Keratinocyte (primary cell): Measurements from ENCODE around the gene NAIF1. TPM values are rescaled to one million over a fixed set of nuclear protein-coding genes. Genes with fewer than 3 reads are reported as not detected.
A peak's percentile ranks its signal among the peaks of the same experiment; 100 is the strongest.

ENCODE experiments used
- DNase-seq: peaks from one replicate; pipeline ENCODE4 v3.0.0-alpha.2; 2011; ENCODE audit warnings: low read depth, missing footprints, low spot score
- FAIRE-seq: peaks from 2 replicates; lab custom pipeline; 2011; peaks lifted over from hg19 to GRCh38; lab: Jason Lieb, UNC
- H2AFZ ChIP-seq: 2 replicates; pipeline ENCODE4 v1.6.0; 2012; ENCODE audit warnings: low read length, control low read depth, inconsistent platforms; ENCODE audit not compliant: control insufficient read depth
- H3K27ac ChIP-seq: 2 replicates; pipeline ENCODE4 v1.5.1; 2011; ENCODE audit warnings: low read length; ENCODE audit not compliant: control insufficient read depth, insufficient read depth
- H3K27me3 ChIP-seq: 3 replicates; pipeline ENCODE4 v1.6.0; 2011; ENCODE audit warnings: low read length; ENCODE audit not compliant: control insufficient read depth, insufficient read depth; ENCODE audit errors: extremely low read depth
- H3K36me3 ChIP-seq, 2 experiments: 2 replicates in 1 of 2; 3 replicates in 1 of 2; pipeline ENCODE4 v1.5.1; 2011; ENCODE audit warnings: low read length in 2 of 2, mild to moderate bottlenecking in 1 of 2; ENCODE audit not compliant: control insufficient read depth in 2 of 2, insufficient read depth in 2 of 2; ENCODE audit errors: extremely low read depth in 1 of 2
- H3K4me1 ChIP-seq: 3 replicates; pipeline ENCODE4 v1.5.1; 2011; ENCODE audit warnings: low read length; ENCODE audit not compliant: control insufficient read depth, insufficient read depth; ENCODE audit errors: extremely low read depth
- H3K4me2 ChIP-seq: 3 replicates; pipeline ENCODE4 v1.6.0; 2011; ENCODE audit warnings: low read depth, low read length; ENCODE audit not compliant: control insufficient read depth, insufficient read depth; ENCODE audit errors: extremely low read depth
- H3K4me3 ChIP-seq, 3 experiments: fragments of 200-600 bp in 1 of 3; sonication (generic) in 1 of 3; 2 replicates in 2 of 3; 3 replicates in 1 of 3; pipeline ENCODE4 v1.5.1; 2011 to 2016; ENCODE audit warnings: low read length in 3 of 3, mild to moderate bottlenecking in 3 of 3, control low read depth in 2 of 3, inconsistent platforms in 1 of 3, low read depth in 1 of 3, mixed read lengths in 1 of 3, mixed run types in 1 of 3, moderate library complexity in 1 of 3; ENCODE audit not compliant: control insufficient read depth in 2 of 3, insufficient read depth in 2 of 3; ENCODE audit errors: extremely low read depth in 1 of 3
- H3K79me2 ChIP-seq: 2 replicates; pipeline ENCODE4 v1.6.0; 2012; ENCODE audit warnings: low read length; ENCODE audit not compliant: control insufficient read depth, insufficient read depth
- H3K9ac ChIP-seq: 3 replicates; pipeline ENCODE4 v1.6.0; 2011; ENCODE audit warnings: low read length; ENCODE audit not compliant: control insufficient read depth, insufficient read depth; ENCODE audit errors: extremely low read depth
- H3K9me1 ChIP-seq: 3 replicates; pipeline ENCODE4 v1.6.0; 2011; ENCODE audit warnings: low read length; ENCODE audit not compliant: control insufficient read depth, insufficient read depth; ENCODE audit errors: extremely low read depth
- H3K9me3 ChIP-seq: 2 replicates; pipeline ENCODE4 v1.5.1; 2012; ENCODE audit warnings: low read depth, low read length; ENCODE audit not compliant: control insufficient read depth
- H4K20me1 ChIP-seq: 3 replicates; pipeline ENCODE4 v1.6.0; 2011; ENCODE audit warnings: low read length; ENCODE audit not compliant: control insufficient read depth, insufficient read depth; ENCODE audit errors: extremely low read depth
- EZH2 ChIP-seq: IDR thresholded peaks from one replicate; pipeline ENCODE4 v1.6.1; 2012; ENCODE audit warnings: inconsistent platforms, mild to moderate bottlenecking, low read length, moderate library complexity
- dilution Hi-C: fragments of 300-500 bp; cut with MboI; formaldehyde crosslinking; loops from one replicate; pipeline ENCODE4 v1.7.0; 2020; ENCODE audit warnings: low sequenced_read_pairs; ENCODE audit not compliant: extremely low pct_ligation_motif_present
- polyA plus RNA-seq, 5 experiments: library from polyadenylated mRNA; depleted of rRNA in 3 of 5; stranded (reverse) in 3 of 5; stranded (forward) in 1 of 5; unstranded in 1 of 5; fragments of >200 nt; gene quantifications; 1 replicate in 1 of 5; 2 replicates in 3 of 5; 3 replicates in 1 of 5; pipeline versions ENCODE4 v1.2.1 to v1.2.3, GENCODE V29; 2011 to 2012; ENCODE audit warnings: missing spikeins in 2 of 5, low read depth in 1 of 5, low replicate concordance in 1 of 5
- TF ChIP-seq, protein P1 (sequence below), 3 experiments: IDR thresholded peaks in 1 of 3; conservative IDR thresholded peaks in 1 of 3; optimal IDR thresholded peaks in 1 of 3; 2 replicates in 2 of 3; 3 replicates in 1 of 3; pipeline versions ENCODE3 to v1.5.1; 2011; ENCODE audit warnings: low read length in 3 of 3, mild to moderate bottlenecking in 3 of 3, moderate library complexity in 2 of 3, control low read depth in 1 of 3, inconsistent platforms in 1 of 3; ENCODE audit not compliant: insufficient read depth in 2 of 3; ENCODE audit errors: extremely low read depth in 1 of 3

The NAIF1 gene
- polyA plus RNA-seq, 1 donor (not counting 4 experiments of a cell fraction or from before 2014, with no cell fraction given): 6.3 TPM

DNA sequence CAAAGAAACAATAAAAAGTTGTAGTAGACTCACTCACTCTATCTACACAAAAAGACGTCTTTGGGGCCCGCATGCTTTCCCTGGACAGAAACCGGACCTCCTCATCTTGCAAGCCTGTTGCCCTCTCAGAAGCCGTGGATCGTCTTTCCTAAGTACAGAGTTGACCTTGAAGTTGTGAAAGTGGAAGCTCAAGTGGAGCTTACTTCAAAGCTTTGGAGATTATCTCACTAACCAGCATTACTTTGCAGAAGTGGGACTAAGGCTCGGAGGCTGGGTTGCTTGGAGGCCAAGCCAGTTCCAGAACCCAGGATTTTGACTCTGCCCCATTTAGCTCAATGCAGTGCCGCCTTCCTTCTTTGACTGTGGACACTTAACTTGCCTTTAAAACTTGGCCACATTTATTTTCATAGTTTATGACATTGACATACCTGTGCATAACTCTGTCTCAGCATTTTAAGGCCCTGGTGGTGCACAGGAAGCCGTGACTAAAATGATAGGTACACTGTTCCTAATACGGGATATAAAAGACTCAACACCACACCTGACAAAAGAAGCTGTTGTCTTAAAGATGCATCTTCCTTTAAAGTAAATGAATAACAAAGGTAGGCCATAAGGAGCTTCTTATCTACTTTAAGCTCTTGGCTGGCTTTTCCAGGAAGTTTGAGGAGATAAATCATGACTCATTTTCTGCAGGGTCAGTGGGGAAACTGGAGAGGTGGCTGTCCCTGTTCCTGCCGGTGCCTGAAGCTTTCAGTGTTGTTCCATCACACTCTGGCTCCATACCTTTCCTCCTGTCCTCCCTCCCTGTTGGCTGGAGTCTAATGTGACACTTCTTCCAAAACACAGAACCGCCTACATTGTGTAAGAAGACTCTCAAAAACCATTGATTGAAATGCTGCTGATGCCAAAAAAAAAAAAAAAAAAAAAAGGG lies 11.6 kb upstream of the NAIF1 start:
- no peaks in the 10 kb centered on the region for H3K9me3 ChIP-seq
- no peak overlapping the region for H3K9ac ChIP-seq
- peaks cover 17% of the 10 kb centered on the region for H3K79me2 ChIP-seq
- TF ChIP-seq, protein P1, sequence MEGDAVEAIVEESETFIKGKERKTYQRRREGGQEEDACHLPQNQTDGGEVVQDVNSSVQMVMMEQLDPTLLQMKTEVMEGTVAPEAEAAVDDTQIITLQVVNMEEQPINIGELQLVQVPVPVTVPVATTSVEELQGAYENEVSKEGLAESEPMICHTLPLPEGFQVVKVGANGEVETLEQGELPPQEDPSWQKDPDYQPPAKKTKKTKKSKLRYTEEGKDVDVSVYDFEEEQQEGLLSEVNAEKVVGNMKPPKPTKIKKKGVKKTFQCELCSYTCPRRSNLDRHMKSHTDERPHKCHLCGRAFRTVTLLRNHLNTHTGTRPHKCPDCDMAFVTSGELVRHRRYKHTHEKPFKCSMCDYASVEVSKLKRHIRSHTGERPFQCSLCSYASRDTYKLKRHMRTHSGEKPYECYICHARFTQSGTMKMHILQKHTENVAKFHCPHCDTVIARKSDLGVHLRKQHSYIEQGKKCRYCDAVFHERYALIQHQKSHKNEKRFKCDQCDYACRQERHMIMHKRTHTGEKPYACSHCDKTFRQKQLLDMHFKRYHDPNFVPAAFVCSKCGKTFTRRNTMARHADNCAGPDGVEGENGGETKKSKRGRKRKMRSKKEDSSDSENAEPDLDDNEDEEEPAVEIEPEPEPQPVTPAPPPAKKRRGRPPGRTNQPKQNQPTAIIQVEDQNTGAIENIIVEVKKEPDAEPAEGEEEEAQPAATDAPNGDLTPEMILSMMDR (optimal IDR thresholded peaks at IDR 0.05 in 1 of 3, IDR thresholded peaks at IDR 0.05 in 1 of 3, conservative IDR thresholded peaks at IDR 0.05 in 1 of 3; ENCODE audit: extremely low read depth in 1 of 3, insufficient read depth in 2 of 3, low read length in 3 of 3): no peak
- TF ChIP-seq EZH2: no peak
- no peaks in the 10 kb centered on the region for H3K27me3 ChIP-seq
- H3K27ac ChIP-seq: no peak overlapping the region
- H3K4me3 ChIP-seq: no peak overlapping the region
- H3K9me1 ChIP-seq: no peaks in the 10 kb centered on the region
- H3K4me1 ChIP-seq: peaks cover 26% of the 10 kb centered on the region
- no peak overlapping the region for H2AFZ ChIP-seq
- dilution Hi-C loops: no loop called here
- H4K20me1 ChIP-seq: peaks cover 5% of the 10 kb centered on the region
- DNase-seq (no peak), FAIRE-seq (peak; percentile 68)
- peaks cover 0 to 6% of the 10 kb centered on the region in 2 experiments for H3K36me3 ChIP-seq
- H3K4me2 ChIP-seq: peak overlapping the region; percentile 4

DNA sequence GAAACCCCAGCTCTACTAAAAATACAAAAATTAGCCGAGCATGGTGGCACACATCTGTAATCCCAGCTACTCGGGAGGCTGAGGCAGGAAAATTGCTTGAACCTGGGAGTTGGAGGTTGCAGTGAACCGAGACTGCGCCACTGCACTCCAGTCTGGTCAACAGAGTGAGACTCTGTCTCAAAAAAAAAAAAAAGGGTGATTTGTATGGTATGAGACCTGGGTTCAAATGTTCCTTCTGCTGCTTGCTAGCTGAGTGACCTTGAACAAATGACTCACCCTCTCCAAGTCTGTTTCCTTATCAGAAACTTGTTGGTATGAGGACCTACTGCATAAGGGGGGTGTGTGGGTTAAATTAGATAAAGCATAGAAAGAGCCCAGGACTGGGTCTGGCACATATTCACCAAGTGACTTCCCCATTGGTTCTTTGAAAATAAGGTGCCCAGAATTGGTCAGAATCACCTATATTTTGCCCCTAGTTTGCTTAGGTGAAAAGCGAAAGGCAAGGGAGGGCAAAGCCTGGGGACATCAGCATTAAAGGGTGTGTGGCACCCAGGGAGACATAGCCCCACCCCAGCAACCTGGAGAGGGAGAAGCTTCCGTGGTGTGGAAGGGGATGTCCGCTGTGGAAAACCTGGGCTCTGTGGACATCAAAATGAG lies 10.9 kb upstream of the NAIF1 start:
- no peak overlapping the region for H3K4me3 ChIP-seq
- no peaks in the 10 kb centered on the region for H3K27me3 ChIP-seq
- H3K27ac ChIP-seq: no peak overlapping the region
- H3K9ac ChIP-seq: no peak overlapping the region
- H3K9me3 ChIP-seq: no peaks in the 10 kb centered on the region
- peaks cover 5% of the 10 kb centered on the region for H4K20me1 ChIP-seq
- no peak overlapping the region for H3K4me2 ChIP-seq
- FAIRE-seq (no peak), DNase-seq (no peak)
- peaks cover 27% of the 10 kb centered on the region for H3K4me1 ChIP-seq
- H3K36me3 ChIP-seq: peaks cover 0 to 6% of the 10 kb centered on the region in 2 experiments
- no peak overlapping the region for H2AFZ ChIP-seq
- dilution Hi-C loops: no loop called here
- no peaks in the 10 kb centered on the region for H3K9me1 ChIP-seq
- TF ChIP-seq, protein P1 (optimal IDR thresholded peaks at IDR 0.05 in 1 of 3, IDR thresholded peaks at IDR 0.05 in 1 of 3, conservative IDR thresholded peaks at IDR 0.05 in 1 of 3; ENCODE audit: extremely low read depth in 1 of 3, insufficient read depth in 2 of 3, low read length in 3 of 3): no peak
- TF ChIP-seq EZH2: no peak
- H3K79me2 ChIP-seq: peaks cover 21% of the 10 kb centered on the region
